ENCODE results near the gene PHYHIPL.

PHYHIPL gene

DNA sequence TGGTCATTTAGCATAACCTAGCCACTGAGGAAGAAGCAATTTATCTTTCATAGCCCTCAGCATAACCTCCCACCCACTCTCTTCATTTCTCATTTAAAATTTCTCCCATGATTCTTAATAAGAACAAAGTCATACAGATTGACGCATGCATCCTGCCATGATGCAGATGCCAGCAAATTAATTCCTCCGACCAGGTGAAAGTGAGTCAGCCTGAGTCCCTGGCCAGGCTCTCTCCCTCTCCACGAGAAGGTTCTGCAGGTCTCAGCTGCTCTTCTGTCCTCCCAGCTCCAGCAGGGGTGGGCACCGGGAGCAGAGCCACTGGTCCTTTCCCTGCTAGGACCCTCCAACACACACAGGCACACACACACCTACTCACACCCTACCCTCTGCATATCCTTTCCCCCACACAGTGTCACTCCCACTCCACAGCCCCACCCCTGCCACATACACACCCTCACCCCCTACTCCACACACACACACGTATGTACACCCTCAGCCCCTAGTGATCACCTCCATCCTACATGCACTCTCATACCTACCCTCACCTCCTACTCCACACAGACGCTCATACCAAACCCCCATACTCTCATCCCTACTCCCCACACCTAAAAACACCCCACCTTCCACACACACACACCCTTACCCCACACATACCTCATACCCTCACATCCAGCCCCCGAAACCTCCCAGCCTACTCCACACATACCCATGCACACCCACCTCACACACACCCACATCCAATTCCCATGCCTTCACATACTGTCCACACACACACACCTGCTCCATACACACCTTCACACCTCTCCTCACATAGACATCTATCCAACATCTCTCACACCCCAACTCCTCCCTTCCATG is 107.9 kb downstream of the PHYHIPL start:
- no peak for TF ChIP-seq GATA2 (IDR thresholded peaks at IDR 0.05; ENCODE audit: low read depth, low read length)
- TF ChIP-seq GATA3 (IDR thresholded peaks at IDR 0.05; ENCODE audit: low read depth, low read length), result no peak

DNA sequence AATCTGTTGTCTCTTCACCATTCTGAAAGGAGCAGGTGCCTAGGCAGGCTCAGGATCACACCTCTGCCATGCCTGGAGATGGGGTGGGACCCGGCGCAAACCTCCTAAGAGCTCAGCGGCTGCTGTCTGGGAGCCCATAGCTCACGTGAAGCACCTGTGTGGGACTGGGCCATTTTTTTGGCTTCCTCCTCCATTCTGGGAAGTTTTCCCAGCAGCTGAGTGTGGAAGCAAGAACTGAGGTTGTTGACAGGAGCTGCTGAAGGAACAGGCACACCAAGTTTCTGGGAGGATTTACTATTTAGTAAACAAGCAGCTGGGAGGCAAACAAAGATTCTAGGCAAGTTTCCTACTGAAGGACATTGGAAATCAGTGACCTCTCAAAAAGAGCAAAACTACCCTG is 108.6 kb downstream of the PHYHIPL start:
- TF ChIP-seq GATA3 (IDR thresholded peaks at IDR 0.05; ENCODE audit: low read depth, low read length) (no peak), GATA2 (IDR thresholded peaks at IDR 0.05; ENCODE audit: low read depth, low read length) (no peak)

DNA sequence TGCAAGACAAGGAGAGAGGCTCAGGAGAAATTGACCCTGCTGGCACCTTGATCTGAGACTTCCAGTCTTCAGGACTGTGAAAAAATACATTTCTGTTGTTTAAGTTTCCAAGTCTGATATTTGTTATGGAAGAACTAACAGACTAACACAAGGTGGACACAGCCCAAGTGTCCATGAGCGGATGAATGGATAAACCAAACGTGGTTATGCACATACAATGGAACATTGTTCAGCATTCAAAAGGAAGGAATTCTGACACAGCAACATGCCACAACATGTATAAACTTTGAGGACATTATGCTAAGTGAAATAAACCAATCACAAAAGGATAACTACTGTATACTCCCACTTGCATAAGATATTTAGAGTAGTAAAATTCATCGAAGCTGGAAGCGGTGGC is 109.4 kb downstream of the PHYHIPL start:
- no peak for TF ChIP-seq GATA2 (IDR thresholded peaks at IDR 0.05; ENCODE audit: low read depth, low read length)
- no peak for TF ChIP-seq GATA3 (IDR thresholded peaks at IDR 0.05; ENCODE audit: low read depth, low read length)

DNA sequence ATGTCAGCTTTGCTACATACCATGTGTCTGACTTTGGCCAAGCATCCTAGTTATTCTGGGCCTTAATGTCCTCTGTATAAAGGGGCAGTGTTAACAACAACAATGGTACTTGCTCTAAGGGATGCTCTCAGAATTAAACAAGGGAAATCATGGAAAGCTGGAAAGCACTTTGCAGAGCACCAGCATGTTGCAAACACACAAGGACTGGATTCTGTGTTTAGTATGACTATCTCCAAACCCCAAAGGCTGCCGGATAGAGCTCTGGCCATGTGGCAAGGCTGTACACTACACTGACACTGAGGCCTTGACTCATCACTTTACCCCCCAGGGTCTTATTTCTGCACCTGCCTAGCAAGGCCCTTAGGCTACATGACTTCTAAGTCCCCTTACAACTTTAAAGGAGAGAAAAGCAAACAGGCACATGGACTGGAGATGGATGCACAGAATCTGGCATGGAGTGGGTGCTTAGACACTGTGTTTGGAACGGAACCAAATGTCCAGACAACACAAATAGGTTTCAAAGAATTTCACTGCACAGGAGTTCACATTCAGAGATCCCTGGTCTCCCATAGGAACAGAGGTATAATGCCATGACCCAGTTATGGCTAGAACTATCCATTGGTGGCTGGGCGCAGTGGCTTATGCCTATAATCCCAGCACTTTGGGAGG is 111.3 kb downstream of the PHYHIPL start:
- TF ChIP-seq GATA3 (IDR thresholded peaks at IDR 0.05; ENCODE audit: low read depth, low read length) (no peak), GATA2 (IDR thresholded peaks at IDR 0.05; ENCODE audit: low read depth, low read length) (no peak)

DNA sequence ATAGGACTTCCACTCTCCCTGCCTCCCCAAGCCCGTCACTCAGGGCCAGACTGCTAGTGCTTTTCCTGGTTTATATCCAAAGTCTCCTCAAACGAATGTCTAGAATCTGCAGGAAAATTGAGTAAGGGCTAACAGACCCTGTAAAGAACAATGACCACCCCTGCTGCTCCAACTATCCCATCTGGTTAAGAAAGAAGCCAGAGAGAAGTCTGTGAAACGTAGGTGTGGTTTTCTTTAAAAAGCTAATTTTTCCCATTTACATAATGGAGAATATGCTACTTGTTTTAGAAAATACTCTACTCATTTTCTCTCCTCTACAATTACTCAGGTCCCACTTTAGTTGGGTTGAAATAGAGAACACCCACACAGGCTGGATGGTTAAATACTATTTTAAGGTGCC is 113.4 kb downstream of the PHYHIPL start:
- TF ChIP-seq GATA3 (IDR thresholded peaks at IDR 0.05; ENCODE audit: low read depth, low read length) (no peak), GATA2 (IDR thresholded peaks at IDR 0.05; ENCODE audit: low read depth, low read length) (no peak)

DNA sequence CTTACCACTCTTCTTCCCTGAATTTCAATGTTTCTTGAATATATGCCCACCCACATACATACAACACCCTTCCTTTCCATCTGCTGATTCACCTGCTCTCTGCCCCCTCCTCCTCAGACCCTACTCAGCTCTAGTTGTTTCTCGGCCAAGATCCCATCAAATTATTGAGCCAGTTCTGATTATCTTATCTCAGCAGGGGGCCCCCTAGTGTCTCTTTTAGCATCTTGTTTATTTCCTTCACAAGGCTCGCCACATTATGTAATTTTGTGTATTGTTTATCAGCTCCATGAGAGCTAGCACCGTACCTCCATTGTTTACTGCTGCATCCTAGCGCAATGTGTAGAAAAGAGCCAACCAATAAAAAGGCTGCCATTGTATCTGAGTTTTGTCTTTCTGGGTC is 114.0 kb downstream of the PHYHIPL start:
- no peak for TF ChIP-seq GATA2 (IDR thresholded peaks at IDR 0.05; ENCODE audit: low read depth, low read length)
- TF ChIP-seq GATA3 (IDR thresholded peaks at IDR 0.05; ENCODE audit: low read depth, low read length), result no peak
